GDM1 (cell line): Measurements from ENCODE around the gene FAM180A.

Experiments used
- DNase-seq: peaks from one replicate; lab custom pipeline; 2025; lab: John Stamatoyannopoulos, UW

The FAM180A gene

DNA sequence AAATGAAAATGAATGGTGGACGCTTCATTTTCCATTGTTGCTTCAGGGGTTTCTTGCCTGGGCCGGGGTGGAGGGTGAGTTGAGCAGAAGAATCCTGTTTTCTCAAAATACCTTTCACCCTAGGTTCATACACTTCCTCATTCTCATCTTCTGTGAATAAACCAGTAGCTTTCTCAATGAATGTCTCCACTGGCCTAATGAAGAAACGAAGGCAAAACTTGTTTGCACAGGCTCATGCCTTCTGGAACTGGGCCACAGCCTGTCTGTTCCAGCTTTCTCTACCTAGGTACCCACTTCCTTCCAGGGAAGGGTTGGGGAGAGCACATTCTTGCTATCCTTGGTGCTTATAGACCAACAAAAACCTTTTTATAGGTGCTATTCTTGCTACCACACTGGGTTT lies 65.0 kb downstream of the FAM180A start:
- DNase-seq = no peak

DNA sequence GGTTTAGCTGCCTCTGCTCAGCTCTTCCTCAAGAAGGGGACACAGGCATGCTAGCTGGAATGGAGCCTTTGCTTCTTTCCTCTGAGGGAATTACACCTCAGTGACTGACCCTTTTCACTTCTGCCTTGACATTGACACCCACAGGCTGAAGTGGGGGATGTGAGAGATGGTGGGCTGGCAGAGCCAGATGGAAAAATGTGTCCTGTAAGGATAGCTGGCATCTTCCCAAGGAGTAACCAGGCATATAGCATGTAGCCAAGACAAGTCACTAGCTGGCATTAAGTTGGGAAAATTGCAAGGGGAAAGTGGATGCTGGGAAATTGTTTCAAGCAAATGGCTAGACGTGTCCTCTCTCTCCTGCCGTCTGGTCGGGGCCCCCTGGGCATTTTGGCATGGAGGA lies 66.4 kb downstream of the FAM180A start:
- no peak for DNase-seq

DNA sequence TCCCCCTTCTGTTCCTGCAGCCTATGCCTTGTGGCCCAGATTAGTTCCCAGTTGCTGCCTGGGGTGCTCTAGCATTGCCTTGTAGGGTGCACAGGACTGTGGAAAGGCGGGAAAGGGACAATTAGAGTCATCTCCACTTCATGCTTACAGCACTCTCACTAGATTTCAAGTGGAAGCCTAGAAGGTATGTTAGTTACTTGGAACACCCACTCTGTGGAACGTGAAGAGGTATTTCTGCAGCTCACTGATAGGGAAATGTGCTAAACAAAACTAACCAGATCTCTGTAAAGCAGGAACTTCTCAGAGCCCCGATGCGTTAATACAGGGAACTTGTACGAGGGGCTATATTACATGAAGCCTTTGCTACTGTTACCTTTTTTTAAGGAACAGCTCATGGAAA lies 66.9 kb downstream of the FAM180A start:
- no peak for DNase-seq
